H9 (cell line): ENCODE data around the gene KAZN. TPM values are rescaled to one million over a fixed set of nuclear protein-coding genes. Genes with fewer than 3 reads are reported as not detected.

Experiments
- DNase-seq: peaks from one replicate; pipeline ENCODE4 v3.0.0-alpha.2; 2017
- H2AFZ ChIP-seq: one replicate; pipeline ENCODE4 v1.6.1; 2013; ENCODE audit warnings: mild to moderate bottlenecking, low read length, control low read depth, moderate library complexity
- H2AK5ac ChIP-seq: 2 replicates; pipeline ENCODE4 v1.6.1; 2013; ENCODE audit warnings: low read length, control low read depth, mixed read lengths; ENCODE audit not compliant: insufficient read length
- H2BK120ac ChIP-seq: one replicate; pipeline ENCODE4 v1.6.1; 2013; ENCODE audit warnings: low read depth, mild to moderate bottlenecking, low read length, control low read depth, inconsistent platforms; ENCODE audit not compliant: poor library complexity, severe bottlenecking
- H2BK12ac ChIP-seq: 2 replicates; pipeline ENCODE4 v1.6.1; 2013; ENCODE audit warnings: low read length, control low read depth, mixed read lengths, low read depth; ENCODE audit not compliant: insufficient read length
- H2BK15ac ChIP-seq: 2 replicates; pipeline ENCODE4 v1.6.1; 2013; ENCODE audit warnings: low read depth, low read length, control low read depth
- H2BK20ac ChIP-seq: one replicate; pipeline ENCODE4 v1.6.1; 2013; ENCODE audit warnings: low read depth, mild to moderate bottlenecking, low read length, control low read depth, inconsistent platforms; ENCODE audit not compliant: poor library complexity, severe bottlenecking
- H2BK5ac ChIP-seq: 2 replicates; pipeline ENCODE4 v1.6.1; 2013; ENCODE audit warnings: low read length, control low read depth, mixed read lengths; ENCODE audit not compliant: insufficient read length
- H3K14ac ChIP-seq: 2 replicates; pipeline ENCODE4 v1.6.1; 2013; ENCODE audit warnings: low read length, control low read depth; ENCODE audit not compliant: insufficient read depth
- H3K18ac ChIP-seq: 2 replicates; pipeline ENCODE4 v1.6.1; 2013; ENCODE audit warnings: low read depth, mild to moderate bottlenecking, mixed read lengths, low read length, control low read depth; ENCODE audit not compliant: insufficient read length
- H3K23ac ChIP-seq: 2 replicates; pipeline ENCODE4 v1.6.1; 2013; ENCODE audit warnings: low read length, control low read depth, mixed read lengths, low read depth; ENCODE audit not compliant: insufficient read length
- H3K23me2 ChIP-seq: 2 replicates; pipeline ENCODE4 v1.6.1; 2013; ENCODE audit warnings: low read depth, mild to moderate bottlenecking, mixed read lengths, low read length, control low read depth; ENCODE audit not compliant: insufficient read length, poor library complexity, severe bottlenecking
- H3K27ac ChIP-seq: 2 replicates; pipeline ENCODE4 v1.5.1; 2013; ENCODE audit warnings: low read length, control low read depth, mixed read lengths, low read depth; ENCODE audit not compliant: insufficient read length
- H3K27me3 ChIP-seq: 2 replicates; pipeline ENCODE4 v1.6.1; 2013; ENCODE audit warnings: low read length, control low read depth, inconsistent platforms; ENCODE audit not compliant: insufficient read depth
- H3K4ac ChIP-seq: 2 replicates; pipeline ENCODE4 v1.6.1; 2013; ENCODE audit warnings: low read depth, mild to moderate bottlenecking, control low read depth, inconsistent platforms, low read length, moderate library complexity
- H3K4me1 ChIP-seq: 2 replicates; pipeline ENCODE4 v1.6.1; 2013; ENCODE audit warnings: low read length, control low read depth, inconsistent platforms; ENCODE audit not compliant: insufficient read depth
- H3K4me2 ChIP-seq: 2 replicates; pipeline ENCODE4 v1.6.1; 2013; ENCODE audit warnings: low read length, control low read depth, mixed read lengths; ENCODE audit not compliant: insufficient read length, insufficient read depth
- H3K56ac ChIP-seq: 2 replicates; pipeline ENCODE4 v1.6.1; 2013; ENCODE audit warnings: low read depth, mild to moderate bottlenecking, mixed read lengths, low read length, control low read depth; ENCODE audit not compliant: insufficient read length
- H3K79me1 ChIP-seq: 2 replicates; pipeline ENCODE4 v1.6.1; 2013; ENCODE audit warnings: low read depth, mild to moderate bottlenecking, moderate library complexity, low read length, control low read depth, inconsistent platforms; ENCODE audit not compliant: insufficient read depth, poor library complexity, severe bottlenecking
- H3K79me2 ChIP-seq: 2 replicates; pipeline ENCODE4 v1.6.1; 2013; ENCODE audit warnings: low read length, control low read depth, inconsistent platforms; ENCODE audit not compliant: insufficient read depth
- H3K9ac ChIP-seq: 2 replicates; pipeline ENCODE4 v1.6.1; 2013; ENCODE audit warnings: low read length, control low read depth, mixed read lengths; ENCODE audit not compliant: insufficient read length; ENCODE audit errors: extremely low read depth
- H3K9me3 ChIP-seq: one replicate; pipeline ENCODE4 v1.6.1; 2013; ENCODE audit warnings: low read depth, low read length, inconsistent platforms; ENCODE audit not compliant: control insufficient read depth
- H3T11ph ChIP-seq: one replicate; pipeline ENCODE4 v1.6.1; 2013; ENCODE audit warnings: mild to moderate bottlenecking, low read length, control low read depth, inconsistent platforms
- H4K20me1 ChIP-seq: one replicate; pipeline ENCODE4 v1.6.1; 2013; ENCODE audit not compliant: control insufficient read depth, insufficient read length, insufficient read depth
- H4K5ac ChIP-seq: 2 replicates; pipeline ENCODE4 v1.6.1; 2013; ENCODE audit warnings: low read depth, mild to moderate bottlenecking, mixed read lengths, low read length, control low read depth; ENCODE audit not compliant: insufficient read length
- H4K8ac ChIP-seq: replicated peaks from 2 replicates; pipeline ENCODE4 v1.6.1; 2013; ENCODE audit warnings: low read length, control low read depth, mixed read lengths, low read depth; ENCODE audit not compliant: insufficient read length
- H4K91ac ChIP-seq: 2 replicates; pipeline ENCODE4 v1.6.1; 2013; ENCODE audit warnings: low read depth, mild to moderate bottlenecking, moderate library complexity, mixed read lengths, low read length, control low read depth; ENCODE audit not compliant: insufficient read length
- H3K27ac Mint-ChIP-seq, 3 experiments: 2 replicates in 2 of 3; 3 replicates in 1 of 3; pipeline ENCODE4 v1.8.0; 2020 to 2021; ENCODE audit warnings: mixed read lengths in 3 of 3, mild to moderate bottlenecking in 1 of 3, moderate library complexity in 1 of 3
- H3K27me3 Mint-ChIP-seq: 2 replicates; pipeline ENCODE4 v1.8.0; 2021; ENCODE audit warnings: low read depth, mild to moderate bottlenecking, moderate library complexity, mixed read lengths
- H3K36me3 Mint-ChIP-seq, 3 experiments: 2 replicates in 2 of 3; 3 replicates in 1 of 3; pipeline ENCODE4 v1.8.0; 2020 to 2021; ENCODE audit warnings: low read depth in 3 of 3, mixed read lengths in 3 of 3; ENCODE audit not compliant: insufficient read depth in 1 of 3
- H3K4me1 Mint-ChIP-seq, 2 experiments: 2 replicates each; pipeline ENCODE4 v1.8.0; 2020; ENCODE audit warnings: mixed read lengths in 2 of 2
- H3K4me3 Mint-ChIP-seq, 2 experiments: 2 replicates in 1 of 2; 3 replicates in 1 of 2; pipeline ENCODE4 v1.8.0; 2020 to 2021; ENCODE audit warnings: mild to moderate bottlenecking in 2 of 2, mixed read lengths in 2 of 2, moderate library complexity in 1 of 2
- H3K9me3 Mint-ChIP-seq, 2 experiments: 2 replicates in 1 of 2; 3 replicates in 1 of 2; pipeline ENCODE4 v1.8.0; 2020; ENCODE audit warnings: mild to moderate bottlenecking in 2 of 2, mixed read lengths in 2 of 2, moderate library complexity in 1 of 2
- CTCF ChIP-seq: fragments of 200-600 bp; sonication (generic); conservative IDR thresholded peaks from 3 replicates; pipeline ENCODE4 v1.8.0; 2021; ENCODE audit warnings: antibody characterized with exemption, mild to moderate bottlenecking
- WGBS: extraction: QIAGEN DNeasy Blood & Tissue Kit; methylation state at CpG from one replicate; pipeline ENCODE4 v1.1.7; 2013; ENCODE audit warnings: missing lambda C conversion rate, low lambda C conversion rate, mixed read lengths; ENCODE audit not compliant: insufficient read length; ENCODE audit errors: extremely low coverage; 5-methylcytosine and 5-hydroxymethylcytosine counted together
- total RNA-seq: library from RNA; stranded (reverse); gene quantifications from 2 replicates; pipeline ENCODE4 v1.2.1, GENCODE V29; 2021

Gene KAZN
- total RNA-seq, 1 experiment from 2014 or later: 7.6 TPM

DNA sequence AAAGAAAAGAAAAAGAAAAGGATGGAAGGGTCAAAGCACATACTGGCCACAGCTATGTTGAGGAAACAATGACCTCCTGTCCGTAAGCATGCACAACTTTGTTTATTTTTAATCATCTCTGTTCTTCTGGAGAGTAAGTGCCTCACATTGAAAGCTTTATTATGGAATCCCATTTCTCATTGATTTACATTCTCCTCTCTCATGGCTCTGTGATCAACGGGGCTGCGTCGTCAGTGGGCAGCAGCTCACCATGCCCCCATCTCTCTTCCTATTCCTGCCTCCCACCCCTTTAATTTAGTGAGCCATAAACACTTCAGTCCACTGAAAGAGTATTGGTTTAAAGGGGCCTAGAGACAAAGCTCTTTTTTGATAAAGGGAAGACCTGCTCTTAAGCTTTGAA, 98.9 kb downstream of the KAZN start:
- no peaks in the 10 kb centered on the region for H3K79me1 ChIP-seq
- H3K9me3 Mint-ChIP-seq: no peaks in the 10 kb centered on the region; a peak in 1 of 5 replicates
- no peak overlapping the region for H3K4ac ChIP-seq
- no peak overlapping the region for H4K8ac ChIP-seq
- no peak for TF ChIP-seq CTCF
- DNase-seq: no peak
- H3K23me2 ChIP-seq: no peaks in the 10 kb centered on the region
- no peak overlapping the region for H3T11ph ChIP-seq
- H2BK15ac ChIP-seq: no peak overlapping the region
- H4K20me1 ChIP-seq: no peaks in the 10 kb centered on the region
- 0 out of 2 replicates have a peak, but pooled peaks cover under 1% of the 10 kb centered on the region for H3K79me2 ChIP-seq
- no peak overlapping the region for H3K4me2 ChIP-seq
- H3K18ac ChIP-seq: no peak overlapping the region
- no peak overlapping the region for H4K5ac ChIP-seq
- no peak overlapping the region for H3K4me3 Mint-ChIP-seq
- H3K4me1 Mint-ChIP-seq: peaks cover 11 to 14% of the 10 kb centered on the region in 2 experiments; a peak in 3 of 4 replicates
- 0 out of 2 replicates have a peak, but pooled peaks cover under 1% of the 10 kb centered on the region for H3K4me1 ChIP-seq
- H2BK20ac ChIP-seq: no peak overlapping the region
- H2BK12ac ChIP-seq: no peak overlapping the region
- H2BK120ac ChIP-seq: no peak overlapping the region
- no peak overlapping the region for H4K91ac ChIP-seq
- no peak overlapping the region for H3K23ac ChIP-seq
- H3K27me3 ChIP-seq: no peaks in the 10 kb centered on the region
- H3K9me3 ChIP-seq: no peaks in the 10 kb centered on the region
- H3K56ac ChIP-seq: no peak overlapping the region
- no peak overlapping the region for H2AFZ ChIP-seq
- H3K14ac ChIP-seq: no peak overlapping the region
- WGBS: no CpG with 5 or more reads among the region's 4 CpGs
- no peaks in the 10 kb centered on the region; the same call in none of the 2 replicates for H3K27me3 Mint-ChIP-seq
- no peak overlapping the region for H2AK5ac ChIP-seq
- H2BK5ac ChIP-seq: no peak overlapping the region
- no peak overlapping the region for H3K9ac ChIP-seq
- no peak overlapping the region for H3K27ac ChIP-seq
- H3K27ac Mint-ChIP-seq: peak overlapping the region; percentile 1 to 19 (median 4); a peak in 2 of 7 replicates
- no peaks in the 10 kb centered on the region for H3K36me3 Mint-ChIP-seq
